GM23248 (cell line): ENCODE results near the gene PHF21A. TPM values are rescaled to one million over a fixed set of nuclear protein-coding genes. Genes with fewer than 3 reads are reported as not detected.

ENCODE experiments used
- DNase-seq: peaks from one replicate; pipeline ENCODE4 v3.0.0-alpha.2; 2015
- H2AFZ ChIP-seq: fragments of 200-600 bp; sonication (generic); 2 replicates; pipeline ENCODE4 v1.6.1; 2016; ENCODE audit warnings: antibody characterized with exemption
- H3F3A ChIP-seq: fragments of 200-600 bp; sonication (generic); 2 replicates; pipeline ENCODE4 v1.6.1; 2016; ENCODE audit warnings: mild to moderate bottlenecking, antibody characterized with exemption, mixed run types; ENCODE audit not compliant: insufficient read depth
- H3K27ac ChIP-seq: fragments of 200-600 bp; sonication (generic); 2 replicates; pipeline ENCODE4 v1.5.1; 2016; ENCODE audit warnings: mild to moderate bottlenecking
- H3K27me3 ChIP-seq: fragments of 200-600 bp; sonication (generic); replicated peaks from 2 replicates; pipeline ENCODE4 v1.6.1; 2016; ENCODE audit warnings: mild to moderate bottlenecking; ENCODE audit not compliant: insufficient read depth
- H3K36me3 ChIP-seq: fragments of 200-600 bp; sonication (generic); 2 replicates; pipeline ENCODE4 v1.6.1; 2016; ENCODE audit warnings: low read depth, mild to moderate bottlenecking
- H3K4me1 ChIP-seq: fragments of 200-600 bp; sonication (generic); 2 replicates; pipeline ENCODE4 v1.6.1; 2016; ENCODE audit warnings: mild to moderate bottlenecking; ENCODE audit not compliant: insufficient read depth
- H3K4me2 ChIP-seq: fragments of 200-600 bp; sonication (generic); one replicate; pipeline ENCODE4 v1.6.1; 2016; ENCODE audit warnings: mild to moderate bottlenecking; ENCODE audit not compliant: unreplicated experiment
- H3K4me3 ChIP-seq: fragments of 200-600 bp; sonication (generic); 2 replicates; pipeline ENCODE4 v1.5.1; 2016; ENCODE audit warnings: mild to moderate bottlenecking
- H3K79me2 ChIP-seq: fragments of 200-600 bp; sonication (generic); 2 replicates; pipeline ENCODE4 v1.6.1; 2016; ENCODE audit warnings: mild to moderate bottlenecking; ENCODE audit not compliant: insufficient read depth
- H3K9ac ChIP-seq: fragments of 200-600 bp; sonication (generic); 2 replicates; pipeline ENCODE4 v1.6.1; 2016; ENCODE audit warnings: mild to moderate bottlenecking
- H3K9me2 ChIP-seq: fragments of 200-600 bp; sonication (generic); 2 replicates; pipeline ENCODE4 v1.6.1; 2016; ENCODE audit warnings: mixed run types, mild to moderate bottlenecking, moderate library complexity; ENCODE audit not compliant: insufficient read depth
- H3K9me3 ChIP-seq: fragments of 200-600 bp; sonication (generic); one replicate; pipeline ENCODE4 v1.6.1; 2017; ENCODE audit warnings: low read depth
- H4K20me1 ChIP-seq: fragments of 200-600 bp; sonication (generic); 2 replicates; pipeline ENCODE4 v1.6.0; 2016; ENCODE audit not compliant: insufficient read depth
- EZH2 ChIP-seq: fragments of 200-600 bp; sonication (generic); IDR thresholded peaks from 2 replicates; pipeline ENCODE4 v1.6.1; 2018; ENCODE audit warnings: antibody characterized with exemption, mild to moderate bottlenecking; ENCODE audit not compliant: insufficient read depth, poor library complexity, severe bottlenecking
- EZH2phosphoT487 ChIP-seq: fragments of 200-600 bp; sonication (generic); IDR thresholded peaks from 2 replicates; pipeline ENCODE4 v1.6.1; 2018; ENCODE audit warnings: antibody characterized with exemption, moderate library complexity, mild to moderate bottlenecking, low read depth; ENCODE audit not compliant: insufficient read depth
- WGBS, 2 experiments: methylation state at CpG; one replicate each; pipeline ENCODE4 v1.1.6; 2015 to 2017; ENCODE audit warnings: low lambda C conversion rate in 2 of 2, low coverage in 1 of 2; ENCODE audit errors: missing lambda C conversion rate in 2 of 2; 5-methylcytosine and 5-hydroxymethylcytosine counted together
- in situ Hi-C: fragments of 300-500 bp; cut with MboI; formaldehyde crosslinking; loops from 2 replicates; pipeline ENCODE4 v1.15.0; 2020
- polyA plus RNA-seq: library from polyadenylated mRNA; unstranded; fragments of >200 nt; fragmentation: Nextera tagmentation; extraction: Ambion mirVana; gene quantifications from 2 replicates; pipeline ENCODE4 v1.2.1, GENCODE V29; 2016
- total RNA-seq: library from RNA; depleted of rRNA; stranded (reverse); fragments of >200 nt; shearing (Covaris generic); gene quantifications from 2 replicates; pipeline ENCODE4 v1.2.3, GENCODE V29; 2014

Gene PHF21A
- total and polyA plus RNA-seq, 2 experiments from 2014 or later, result 11.2 to 17.0 TPM

DNA sequence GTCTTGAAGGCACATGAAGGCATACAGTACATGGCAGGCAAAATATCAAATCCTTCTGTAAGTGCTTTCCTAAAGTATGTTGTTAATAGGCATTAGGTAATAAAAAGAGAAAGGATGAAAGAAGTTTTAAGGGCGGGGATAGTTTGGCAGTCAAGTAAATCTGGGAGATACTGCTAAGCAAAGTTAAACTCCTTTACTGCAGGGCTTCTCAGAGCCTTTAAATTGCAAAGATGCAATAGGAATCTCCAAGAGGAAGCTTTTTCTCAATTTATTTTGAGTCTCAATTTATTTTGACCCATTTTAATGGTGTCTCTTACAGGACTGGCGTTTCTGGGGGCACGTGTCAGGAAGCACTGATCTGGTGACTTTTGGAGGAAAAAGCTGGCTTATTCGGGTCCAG, 12.8 kb upstream of the PHF21A start:
- Histone ChIP-seq H4K20me1 (no peaks in the 10 kb centered on the region), H3K9ac (no peak overlapping the region), H3K27ac (no peak overlapping the region), H3K27me3 (peaks cover 8% of the 10 kb centered on the region), H3K79me2 (no peaks in the 10 kb centered on the region), H2AFZ (no peak overlapping the region), H3K4me2 (no peak overlapping the region), H3F3A (no peaks in the 10 kb centered on the region), H3K4me1 (no peaks in the 10 kb centered on the region), H3K4me3 (no peak overlapping the region), H3K9me3 (no peaks in the 10 kb centered on the region), H3K9me2 (no peaks in the 10 kb centered on the region), H3K36me3 (no peaks in the 10 kb centered on the region)
- TF ChIP-seq EZH2, result no peak
- TF ChIP-seq EZH2phosphoT487, result no peak
- WGBS, 2 experiments, result 39 to 42% methylated on average over 4 of the region's 4 CpGs
- DNase-seq, result no peak
- in situ Hi-C loops, result loop anchor here (10.0 kb wide), 1 partner anchor 181 kb away; no protein-coding TSS in a partner anchor

DNA sequence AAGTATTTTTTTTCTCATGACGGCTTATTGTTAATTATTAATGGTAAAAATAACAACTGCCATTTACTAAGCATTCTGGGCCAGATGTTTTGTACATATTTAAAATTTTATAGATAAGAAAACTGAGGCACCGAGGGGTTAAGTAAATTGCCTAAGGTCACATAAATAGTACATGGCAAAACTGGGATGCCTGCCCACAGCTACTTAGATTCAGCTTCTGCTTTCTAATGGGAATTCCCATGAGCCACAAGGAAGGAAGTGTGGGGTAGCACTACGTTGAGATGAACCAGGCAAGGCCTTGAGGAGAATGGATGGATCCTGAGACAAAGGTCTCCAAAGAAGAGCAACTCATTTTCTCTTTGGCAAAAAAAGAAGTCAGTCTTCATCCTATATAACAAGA, 11.9 kb upstream of the PHF21A start:
- H3K9me2 ChIP-seq, result no peaks in the 10 kb centered on the region
- no peak overlapping the region for H3K27ac ChIP-seq
- no peaks in the 10 kb centered on the region for H3F3A ChIP-seq
- no peaks in the 10 kb centered on the region for H3K9me3 ChIP-seq
- H2AFZ ChIP-seq, result no peak overlapping the region
- TF ChIP-seq EZH2 (no peak), EZH2phosphoT487 (no peak)
- no peak overlapping the region for H3K4me2 ChIP-seq
- H4K20me1 ChIP-seq, result no peaks in the 10 kb centered on the region
- no peak overlapping the region for H3K9ac ChIP-seq
- 74 to 75% methylated on average over 3 of the region's 3 CpGs for WGBS, 2 experiments
- H3K4me1 ChIP-seq, result no peaks in the 10 kb centered on the region
- no peaks in the 10 kb centered on the region for H3K36me3 ChIP-seq
- no peak overlapping the region for H3K4me3 ChIP-seq
- H3K79me2 ChIP-seq, result no peaks in the 10 kb centered on the region
- H3K27me3 ChIP-seq, result peaks cover 7% of the 10 kb centered on the region
- in situ Hi-C loops, result loop anchor here (10.0 kb wide), 1 partner anchor 182 kb away; no protein-coding TSS in a partner anchor
- DNase-seq, result no peak

DNA sequence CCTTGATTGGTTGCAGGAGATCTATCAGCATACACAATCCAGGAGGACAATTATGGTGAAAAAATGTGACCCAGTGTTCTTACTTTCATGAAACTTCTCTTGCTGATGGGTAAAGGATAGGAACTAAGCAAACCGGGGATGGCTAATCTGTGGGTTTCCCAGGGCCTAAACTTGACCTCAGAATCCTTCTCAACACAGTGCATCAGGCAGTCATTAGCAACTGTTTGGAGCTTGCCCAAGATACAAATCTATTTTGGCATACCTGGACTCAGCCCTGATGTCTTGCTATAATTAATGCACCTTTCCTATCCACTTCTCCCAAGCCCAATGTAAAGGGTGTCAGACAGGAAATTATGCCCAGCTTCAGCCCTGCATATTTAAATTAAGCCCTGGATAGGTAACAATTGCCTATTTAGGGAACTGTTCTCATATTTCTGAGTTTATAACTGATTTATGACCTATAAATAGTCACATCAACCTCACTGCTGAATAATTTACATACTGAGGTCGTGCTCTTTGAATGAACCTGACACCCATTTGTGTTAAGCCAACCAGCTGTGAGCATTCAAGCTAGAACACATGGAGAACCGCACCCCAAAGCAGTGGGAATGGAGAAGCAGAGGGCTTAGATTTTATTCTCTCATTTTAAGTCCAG, 9.2 kb upstream of the PHF21A start:
- H2AFZ ChIP-seq, result no peak overlapping the region
- H3K9me2 ChIP-seq, result no peaks in the 10 kb centered on the region
- no peaks in the 10 kb centered on the region for H4K20me1 ChIP-seq
- H3K9me3 ChIP-seq, result no peaks in the 10 kb centered on the region
- H3K79me2 ChIP-seq, result no peaks in the 10 kb centered on the region
- H3F3A ChIP-seq, result 0 out of 2 replicates have a peak, but pooled peaks cover 5% of the 10 kb centered on the region
- H3K4me1 ChIP-seq, result no peaks in the 10 kb centered on the region
- no peak overlapping the region for H3K27ac ChIP-seq
- no peak for TF ChIP-seq EZH2phosphoT487
- TF ChIP-seq EZH2, result no peak
- H3K4me3 ChIP-seq, result no peak overlapping the region
- DNase-seq, result no peak
- in situ Hi-C loops, result loop anchor here (10.0 kb wide), 1 partner anchor 184 kb away; no protein-coding TSS in a partner anchor
- no peak overlapping the region for H3K4me2 ChIP-seq
- no peaks in the 10 kb centered on the region for H3K36me3 ChIP-seq
- WGBS, 2 experiments, result 21 to 29% methylated on average over 3 of the region's 3 CpGs
- H3K9ac ChIP-seq, result no peak overlapping the region
- H3K27me3 ChIP-seq, result no peaks in the 10 kb centered on the region; the same call in 1 of the 2 replicates

DNA sequence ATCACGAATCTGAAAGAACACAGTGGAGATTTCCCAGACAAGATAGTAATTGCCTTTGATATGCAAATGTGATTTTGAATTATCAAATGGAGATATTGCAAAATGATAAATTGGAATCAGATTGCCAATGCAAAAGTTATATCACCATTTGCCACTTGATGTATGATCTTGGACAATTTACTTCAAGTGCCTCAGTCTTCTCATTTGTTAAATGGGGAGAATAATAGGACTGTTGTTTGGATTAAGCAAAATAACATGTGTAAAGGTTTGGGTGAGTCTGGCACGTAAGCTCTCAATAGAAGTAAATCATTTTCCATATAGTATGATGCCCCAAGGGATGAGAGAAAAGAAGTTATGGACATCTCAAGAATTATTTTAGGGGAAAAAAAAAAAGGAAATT, 7.9 kb upstream of the PHF21A start:
- Histone ChIP-seq H3K4me2 (no peak overlapping the region), H3K79me2 (no peaks in the 10 kb centered on the region), H3F3A (0 out of 2 replicates have a peak, but pooled peaks cover 5% of the 10 kb centered on the region), H3K9ac (no peak overlapping the region), H3K4me3 (no peak overlapping the region), H3K27me3 (no peaks in the 10 kb centered on the region), H3K36me3 (no peaks in the 10 kb centered on the region), H3K27ac (no peak overlapping the region), H3K9me3 (no peaks in the 10 kb centered on the region), H3K9me2 (no peaks in the 10 kb centered on the region), H2AFZ (no peak overlapping the region), H4K20me1 (no peaks in the 10 kb centered on the region), H3K4me1 (no peaks in the 10 kb centered on the region)
- no peak for TF ChIP-seq EZH2phosphoT487
- no peak for TF ChIP-seq EZH2
- DNase-seq, result no peak
- WGBS, 2 experiments, result 89 to 93% methylated on average over 2 of the region's 2 CpGs
- in situ Hi-C loops, result no loop called here
